Vagina (tissue), 2 donors: ENCODE data around the gene SMG1.

Experiments
- CTCF ChIP-seq, 3 experiments: fragments of 450-650 bp in 2 of 3; fragments of 200-600 bp in 1 of 3; sonication (generic) in 1 of 3; IDR thresholded peaks; one replicate each; pipeline ENCODE4 v1.5.1; 2017 to 2019; ENCODE audit warnings: antibody characterized with exemption in 3 of 3, mild to moderate bottlenecking in 2 of 3, moderate library complexity in 2 of 3
- POLR2A ChIP-seq, 2 donors: fragments of 450-650 bp; IDR thresholded peaks; one replicate each; pipeline ENCODE4 v1.6.1; 2017; ENCODE audit warnings: antibody characterized with exemption in 2 of 2, mild to moderate bottlenecking in 2 of 2, moderate library complexity in 2 of 2

GRCh38 chr16:18816286-18816685, 109.9 kb downstream of the SMG1 start:
- TF ChIP-seq POLR2A (IDR thresholded peaks at IDR 0.05), result no peak
- no peak for TF ChIP-seq CTCF (IDR thresholded peaks at IDR 0.05)
